Measurements from ENCODE around the gene DCAF8L2.
A peak's percentile ranks its signal among the peaks of the same experiment; 100 is the strongest.

DCAF8L2 gene

DNA sequence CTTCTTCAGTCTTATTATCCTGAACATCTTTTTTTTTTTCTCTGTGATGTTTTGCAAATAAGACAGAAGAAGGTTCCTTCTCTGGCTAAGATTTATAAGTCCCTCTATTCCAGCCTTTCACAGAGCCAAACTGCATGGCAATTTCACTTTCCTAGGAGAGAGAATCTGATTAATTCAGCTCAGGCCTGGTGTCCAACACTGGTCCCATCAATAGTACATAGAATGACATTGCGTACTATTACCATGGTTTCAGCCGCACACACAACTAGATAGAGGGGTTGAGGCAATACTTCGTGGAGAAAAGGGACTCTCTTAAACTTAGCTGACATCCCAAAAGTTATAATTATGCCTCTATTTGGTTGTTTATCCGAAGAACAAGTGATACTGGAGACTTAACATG is 18.5 kb downstream of the DCAF8L2 start:
- no peak overlapping the region for H3K4me3 ChIP-seq (ENCODE audit: low read depth, low read length)
- TF ChIP-seq, protein P1, sequence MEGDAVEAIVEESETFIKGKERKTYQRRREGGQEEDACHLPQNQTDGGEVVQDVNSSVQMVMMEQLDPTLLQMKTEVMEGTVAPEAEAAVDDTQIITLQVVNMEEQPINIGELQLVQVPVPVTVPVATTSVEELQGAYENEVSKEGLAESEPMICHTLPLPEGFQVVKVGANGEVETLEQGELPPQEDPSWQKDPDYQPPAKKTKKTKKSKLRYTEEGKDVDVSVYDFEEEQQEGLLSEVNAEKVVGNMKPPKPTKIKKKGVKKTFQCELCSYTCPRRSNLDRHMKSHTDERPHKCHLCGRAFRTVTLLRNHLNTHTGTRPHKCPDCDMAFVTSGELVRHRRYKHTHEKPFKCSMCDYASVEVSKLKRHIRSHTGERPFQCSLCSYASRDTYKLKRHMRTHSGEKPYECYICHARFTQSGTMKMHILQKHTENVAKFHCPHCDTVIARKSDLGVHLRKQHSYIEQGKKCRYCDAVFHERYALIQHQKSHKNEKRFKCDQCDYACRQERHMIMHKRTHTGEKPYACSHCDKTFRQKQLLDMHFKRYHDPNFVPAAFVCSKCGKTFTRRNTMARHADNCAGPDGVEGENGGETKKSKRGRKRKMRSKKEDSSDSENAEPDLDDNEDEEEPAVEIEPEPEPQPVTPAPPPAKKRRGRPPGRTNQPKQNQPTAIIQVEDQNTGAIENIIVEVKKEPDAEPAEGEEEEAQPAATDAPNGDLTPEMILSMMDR (IDR thresholded peaks at IDR 0.05; ENCODE audit: insufficient read depth, low read depth, low read length, missing control alignments): no peak
- no peak for DNase-seq (ENCODE audit: low read depth)

- H3K4me3 ChIP-seq (ENCODE audit: low read depth, low read length): no peak overlapping the region
- TF ChIP-seq, protein P1 (IDR thresholded peaks at IDR 0.05; ENCODE audit: insufficient read depth, low read depth, low read length, missing control alignments): no peak
- no peak for DNase-seq (ENCODE audit: low read depth)
These were observed 29.3 kb downstream of the DCAF8L2 start for GRCh38 chrX:27619459-27619858.

DNA sequence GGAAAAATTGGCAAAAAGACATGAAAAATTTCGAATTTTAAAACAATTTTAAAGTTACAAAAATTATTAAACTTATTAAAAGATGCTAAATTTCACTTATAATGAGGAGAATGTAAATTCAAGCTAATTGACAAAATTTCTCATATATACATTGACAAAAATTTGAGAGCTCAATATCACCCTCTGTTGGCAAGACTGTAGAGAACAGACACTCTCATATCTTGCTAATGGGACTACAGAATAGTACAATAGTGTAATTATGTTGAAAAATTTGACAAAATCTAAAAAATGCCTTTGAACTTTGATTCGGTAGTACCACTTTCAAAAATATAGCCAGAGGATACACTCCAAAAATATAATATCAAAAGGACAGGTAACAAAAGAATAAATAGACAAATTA is 29.8 kb downstream of the DCAF8L2 start:
- TF ChIP-seq, protein P1 (IDR thresholded peaks at IDR 0.05; ENCODE audit: insufficient read depth, low read depth, low read length, missing control alignments): peak; percentile 11
- DNase-seq (ENCODE audit: low read depth): peak; percentile 0
- H3K4me3 ChIP-seq (ENCODE audit: low read depth, low read length): no peak overlapping the region

GRCh38 chrX:27622883-27623282 is 32.7 kb downstream of the DCAF8L2 start:
- no peak overlapping the region for H3K4me3 ChIP-seq (ENCODE audit: low read depth, low read length)
- no peak for DNase-seq (ENCODE audit: low read depth)
- TF ChIP-seq, protein P1 (IDR thresholded peaks at IDR 0.05; ENCODE audit: insufficient read depth, low read depth, low read length, missing control alignments): no peak

DNA sequence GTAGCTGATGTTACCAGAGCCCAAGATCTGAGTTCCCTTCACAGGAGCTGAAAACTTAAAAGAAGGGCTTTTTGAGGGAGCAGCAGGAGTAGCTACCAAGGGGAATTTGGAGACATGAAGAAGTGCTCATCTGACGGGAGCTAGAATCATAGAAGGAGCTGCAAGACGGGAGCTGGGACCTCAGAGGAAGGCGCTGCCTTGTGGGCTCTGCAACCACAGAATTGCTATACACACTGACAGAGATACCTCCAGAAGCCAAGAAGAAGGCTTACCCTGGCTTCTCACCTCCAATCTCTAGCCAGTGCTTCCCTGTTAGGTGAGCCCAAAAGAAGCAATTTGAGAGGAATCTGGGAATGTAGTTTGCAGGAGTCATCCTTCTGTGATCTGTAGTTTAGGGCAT is 35.9 kb downstream of the DCAF8L2 start:
- no peak overlapping the region for H3K4me3 ChIP-seq (ENCODE audit: low read depth, low read length)
- no peak for DNase-seq (ENCODE audit: low read depth)
- TF ChIP-seq, protein P1 (IDR thresholded peaks at IDR 0.05; ENCODE audit: insufficient read depth, low read depth, low read length, missing control alignments): no peak

DNA sequence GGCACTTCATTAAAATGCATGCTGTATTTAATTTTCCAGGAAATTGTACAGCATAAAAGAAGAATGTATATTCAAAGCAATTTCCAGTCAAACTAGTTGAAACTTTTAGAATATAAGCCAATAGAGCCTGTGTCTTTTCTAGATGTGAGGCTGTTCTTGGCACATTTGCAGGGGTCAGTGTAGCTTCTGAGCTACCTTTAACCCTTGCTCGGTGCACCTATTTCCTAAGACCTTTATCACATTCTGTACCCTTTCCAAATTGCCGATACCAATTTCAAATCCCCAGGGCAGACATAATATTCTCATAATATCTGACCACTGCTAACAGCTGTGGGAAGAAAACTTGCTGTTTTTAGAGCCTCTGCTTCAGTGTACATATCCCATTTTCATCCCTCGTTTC is 43.2 kb downstream of the DCAF8L2 start:
- no peak for DNase-seq (ENCODE audit: low read depth)
- H3K4me3 ChIP-seq (ENCODE audit: low read depth, low read length): no peak overlapping the region
- TF ChIP-seq, protein P1 (IDR thresholded peaks at IDR 0.05; ENCODE audit: insufficient read depth, low read depth, low read length, missing control alignments): no peak

GRCh38 chrX:27656581-27656980 is 66.4 kb downstream of the DCAF8L2 start:
- DNase-seq (ENCODE audit: low read depth): no peak
- TF ChIP-seq, protein P1 (IDR thresholded peaks at IDR 0.05; ENCODE audit: insufficient read depth, low read depth, low read length, missing control alignments): no peak
- H3K4me3 ChIP-seq (ENCODE audit: low read depth, low read length): no peak overlapping the region

Data from GM12865 (cell line).